ENCODE measurements around the gene RBMS3.
"Not testable (repeated sequence)": the region's sequence is repeated elsewhere in the genome, so short reads cannot be mapped to it uniquely, and the experiment has no call there.

The RBMS3 gene

DNA sequence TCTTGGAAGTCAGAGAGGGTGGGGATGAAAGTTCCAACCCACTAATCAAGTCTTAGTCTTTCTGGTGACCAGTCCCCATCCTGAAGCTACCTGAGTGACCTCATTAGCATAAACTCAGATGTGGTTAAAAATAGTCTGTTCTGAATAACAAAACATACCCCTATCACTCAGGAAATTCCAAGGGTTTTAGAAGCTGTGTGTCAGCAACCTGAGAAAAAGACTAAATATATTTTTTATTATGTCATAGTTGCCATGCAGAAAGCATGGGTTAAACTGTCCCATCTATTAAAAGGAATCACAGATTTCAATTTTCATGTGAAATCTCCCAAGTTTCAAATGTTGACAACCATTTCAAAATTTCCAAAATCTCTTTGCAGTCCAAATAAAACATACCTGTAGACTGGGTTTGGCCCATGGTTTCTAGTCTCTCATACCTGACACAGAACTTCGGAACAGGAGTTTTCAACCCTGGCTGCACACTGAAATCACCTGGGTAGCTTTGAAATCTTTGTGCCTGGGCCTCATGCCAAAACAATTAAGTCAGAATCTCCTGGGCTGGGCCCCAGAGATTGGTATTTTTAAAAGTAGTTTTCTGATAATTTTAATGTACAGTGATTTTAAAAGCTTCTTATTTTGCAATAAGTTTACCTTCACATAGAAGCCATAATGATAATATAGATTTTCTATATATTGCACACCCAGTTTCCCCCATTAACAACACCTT, 476.3 kb downstream of the RBMS3 start:
- no peak for DNase-seq

- DNase-seq: no peak
These were observed 477.2 kb downstream of the RBMS3 start for GRCh38 chr3:29758108-29758433.

GRCh38 chr3:29758434-29759322, 477.8 kb downstream of the RBMS3 start:
- DNase-seq: no peak

DNA sequence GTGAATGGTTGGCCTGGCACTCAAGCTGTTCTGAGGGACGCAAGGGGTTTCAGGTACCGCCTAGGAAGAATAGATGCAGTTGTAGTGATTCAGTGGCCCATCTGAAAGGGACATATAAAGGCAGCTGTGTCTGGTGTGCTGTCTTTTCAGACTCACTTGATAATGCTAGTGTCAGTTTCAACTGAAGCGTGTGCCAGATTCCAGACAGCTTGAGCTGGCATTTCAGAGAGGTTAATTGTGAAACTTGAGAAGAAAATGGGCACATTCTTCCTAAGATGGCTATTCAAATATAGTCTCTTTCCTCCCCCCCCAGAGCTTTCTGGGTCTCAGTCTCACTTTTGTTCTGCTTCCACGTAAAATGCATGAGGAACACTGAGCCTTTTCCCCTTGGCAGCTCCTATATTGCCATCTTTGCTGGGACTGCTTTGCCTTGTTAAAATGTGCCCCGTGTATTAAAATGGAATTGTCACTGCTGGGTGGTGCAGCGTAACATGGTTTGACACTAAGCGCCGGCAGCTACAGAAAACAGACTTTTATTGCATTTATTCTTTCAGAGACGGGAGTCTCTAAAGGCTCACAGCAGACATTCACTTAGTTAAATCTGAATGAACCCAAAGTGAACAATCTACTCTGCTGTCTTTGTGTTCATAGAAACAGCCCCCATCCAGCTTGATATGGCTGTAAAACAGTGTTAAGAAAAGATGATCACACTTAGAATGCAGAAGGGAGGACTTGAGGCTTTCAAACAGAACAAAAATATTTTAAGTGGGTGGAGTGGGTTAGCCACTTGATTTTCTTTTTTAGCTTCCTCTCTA, 478.7 kb downstream of the RBMS3 start:
- no peak for DNase-seq

DNA sequence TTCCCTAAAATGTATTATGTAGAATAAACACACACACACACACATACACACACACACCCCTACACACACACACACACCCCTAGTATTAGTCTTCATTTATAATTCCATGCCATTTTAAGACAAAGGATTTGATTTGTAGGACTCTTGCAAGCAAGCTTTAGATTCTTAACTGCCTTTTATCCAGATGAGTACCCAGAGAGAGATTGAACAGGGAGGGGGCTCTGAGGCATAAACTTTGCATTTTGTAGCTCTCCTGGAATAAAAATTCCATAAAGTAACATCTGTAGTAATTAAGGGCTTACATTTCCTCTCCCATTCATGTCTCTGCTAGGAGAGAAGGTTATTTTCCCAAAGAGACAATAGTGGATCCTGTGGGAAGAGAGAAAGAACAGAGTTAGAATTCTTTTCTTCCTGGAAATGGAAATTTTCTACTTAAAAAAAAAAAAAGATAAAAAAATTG, 479.4 kb downstream of the RBMS3 start:
- no peak for DNase-seq

DNA sequence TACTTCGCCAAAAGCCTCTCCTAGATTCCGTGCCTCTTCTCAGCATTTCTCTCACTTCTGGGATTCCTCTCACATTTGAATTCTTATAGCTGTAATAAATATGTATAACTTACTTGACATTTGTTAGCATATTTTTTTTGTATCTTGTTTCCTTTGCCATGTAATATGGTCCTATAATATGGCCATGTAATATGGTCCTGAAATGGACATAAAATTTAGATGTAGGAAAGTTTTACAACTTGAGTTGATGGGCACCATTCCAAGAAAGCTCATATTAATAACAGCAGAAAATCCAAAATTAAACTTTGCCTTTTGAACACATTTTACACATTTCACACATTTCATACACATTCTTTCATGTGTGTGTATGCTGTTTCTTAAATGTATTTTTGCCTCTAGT, 480.6 kb downstream of the RBMS3 start:
- DNase-seq: no peak

DNA sequence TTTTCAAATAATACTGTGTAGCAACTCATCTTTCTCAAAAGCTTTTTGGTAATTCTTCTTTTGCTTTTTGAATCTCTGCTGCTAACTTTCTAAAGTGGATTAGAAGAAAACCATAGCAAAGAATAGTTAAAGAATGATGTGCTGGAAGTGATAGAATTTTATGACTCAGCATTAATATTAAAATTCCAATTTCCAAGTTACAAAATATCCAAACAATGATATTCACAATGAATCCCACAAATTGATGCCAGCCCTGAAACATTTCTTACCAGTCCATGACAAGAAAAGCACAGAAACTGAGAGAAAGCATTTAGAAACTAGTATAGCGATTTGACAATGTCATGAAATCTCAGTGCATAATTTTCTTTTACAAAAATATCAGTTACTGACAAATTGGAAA, 482.2 kb downstream of the RBMS3 start:
- DNase-seq: no peak

- DNase-seq: no peak
These were observed 483.2 kb downstream of the RBMS3 start for GRCh38 chr3:29764041-29764440.

DNA sequence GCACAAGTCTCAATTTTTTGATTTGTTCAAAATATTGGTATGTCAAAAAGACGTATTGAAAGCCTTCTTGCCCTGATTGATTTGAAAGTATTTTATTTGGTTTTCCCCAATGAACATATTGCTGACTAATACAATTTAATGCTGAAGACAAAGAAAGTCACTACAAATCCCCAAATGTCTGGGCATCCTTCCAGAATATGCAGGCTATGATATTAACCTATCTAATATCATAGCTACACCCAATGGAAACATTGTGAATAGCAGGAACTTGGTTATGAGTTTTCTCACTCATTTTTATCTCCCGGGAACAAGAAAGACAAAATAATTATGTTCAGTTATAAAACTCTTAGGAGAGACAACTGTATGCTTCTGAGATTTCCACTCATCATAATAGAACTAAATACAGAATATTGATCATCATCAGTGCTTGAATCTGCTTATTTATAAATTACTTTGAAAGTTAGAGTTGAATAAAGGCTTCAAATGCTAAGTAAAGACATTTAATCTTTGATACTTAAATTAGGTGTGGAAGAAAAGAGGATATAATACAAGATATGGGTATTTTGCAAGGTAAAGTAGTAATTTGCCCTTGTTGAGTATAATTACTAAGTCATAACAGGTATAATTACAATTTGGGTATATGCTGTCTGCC, 483.9 kb downstream of the RBMS3 start:
- no peak for DNase-seq

DNA sequence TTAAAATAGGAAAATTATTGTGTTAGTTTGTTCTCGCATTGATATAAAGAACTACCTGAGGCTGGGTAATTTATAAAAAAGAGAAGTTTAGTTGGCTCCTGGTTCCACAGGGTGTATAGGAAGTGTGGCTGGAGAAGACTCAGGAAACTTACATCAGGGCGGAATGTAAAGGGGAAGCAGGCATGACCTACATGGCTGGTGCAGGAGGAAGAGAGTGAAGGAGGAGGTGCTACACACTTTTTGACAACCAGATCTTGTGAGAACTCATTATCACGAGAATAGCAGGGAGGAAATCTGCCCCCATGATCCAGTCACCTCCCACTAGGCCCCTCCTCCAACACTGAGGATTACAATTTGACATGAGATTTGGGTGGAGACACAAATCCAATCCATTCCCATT, 490.7 kb downstream of the RBMS3 start:
- no peak for DNase-seq

DNA sequence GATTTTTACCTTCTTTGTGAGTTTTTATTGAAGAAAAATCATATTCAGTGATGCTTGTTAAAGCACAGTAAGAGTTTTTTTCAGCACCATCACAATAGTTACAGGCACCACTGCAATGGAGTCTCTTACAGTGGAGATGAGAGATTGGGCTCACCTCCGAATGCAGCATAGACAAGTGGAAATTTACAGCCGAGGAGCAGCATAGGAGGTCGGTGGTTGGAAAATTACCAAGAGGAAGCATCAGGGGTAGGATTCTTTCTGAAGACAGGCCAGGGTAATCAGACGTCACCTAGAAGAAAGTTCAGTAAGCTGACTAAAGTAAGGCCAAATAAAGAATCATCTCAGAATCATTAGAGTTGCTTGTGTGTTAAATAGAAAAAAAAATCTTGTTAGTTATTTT, 491.6 kb downstream of the RBMS3 start:
- DNase-seq: no peak

DNA sequence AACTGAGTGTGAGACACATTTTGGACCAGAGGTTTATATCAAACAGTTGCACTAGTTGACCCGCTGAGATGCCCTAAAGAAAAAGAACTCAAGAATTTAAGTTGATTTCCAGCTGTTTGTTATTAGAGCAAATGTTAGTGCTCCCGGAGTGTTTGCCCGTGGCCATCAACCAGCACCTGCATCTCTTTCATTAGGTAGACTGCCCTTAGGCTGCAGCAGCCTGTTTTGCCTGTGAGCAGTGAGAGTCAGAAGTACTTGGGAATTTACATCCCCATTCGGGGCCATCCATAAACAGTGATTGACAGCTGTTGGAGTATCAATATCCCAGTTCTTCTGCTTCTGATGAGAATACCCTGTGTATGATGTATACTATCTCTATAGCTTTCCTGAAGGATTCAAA, 492.6 kb downstream of the RBMS3 start:
- DNase-seq: no peak

- DNase-seq: no peak
These were observed 494.5 kb downstream of the RBMS3 start for GRCh38 chr3:29775340-29775739.

- DNase-seq: no peak
These were observed 497.0 kb downstream of the RBMS3 start for GRCh38 chr3:29777869-29778268.

DNA sequence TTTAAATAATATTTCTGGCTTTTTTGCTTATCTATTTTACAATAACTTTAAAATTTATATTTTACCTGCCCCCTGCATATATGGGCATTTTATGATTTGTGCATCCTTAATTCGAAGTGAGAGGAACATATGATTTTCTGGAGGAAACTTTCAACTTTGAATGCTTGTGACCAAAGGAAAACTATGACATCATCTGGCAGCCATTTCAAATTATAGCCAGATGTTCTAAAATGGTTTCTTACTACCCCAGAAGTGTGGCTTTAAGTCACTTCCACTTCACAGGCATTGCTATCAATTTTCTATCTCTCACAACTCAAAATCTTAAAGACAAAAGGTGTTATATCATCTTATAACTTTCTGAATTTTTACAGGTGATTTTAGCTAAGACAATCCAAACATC, 508.8 kb downstream of the RBMS3 start:
- no peak for DNase-seq

DNA sequence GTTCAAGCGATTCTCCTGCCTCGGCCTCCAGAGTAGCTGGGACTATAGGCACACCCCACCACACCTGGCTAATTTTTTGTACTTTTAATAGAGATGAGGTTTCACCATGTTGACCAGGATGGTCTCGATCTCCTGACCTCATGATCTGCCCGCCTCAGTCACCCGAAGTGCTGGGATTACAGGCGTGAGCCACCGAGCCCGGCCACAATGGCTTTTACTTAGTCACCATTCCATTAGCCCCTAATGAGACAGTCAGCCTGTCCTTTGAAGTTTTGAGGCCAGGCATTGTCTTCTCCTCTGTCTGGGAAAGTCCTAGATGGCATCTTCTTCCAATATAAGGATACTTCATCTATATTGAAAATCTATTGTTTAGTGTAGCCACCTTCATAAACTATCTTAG, 515.9 kb downstream of the RBMS3 start:
- no peak for DNase-seq

DNA sequence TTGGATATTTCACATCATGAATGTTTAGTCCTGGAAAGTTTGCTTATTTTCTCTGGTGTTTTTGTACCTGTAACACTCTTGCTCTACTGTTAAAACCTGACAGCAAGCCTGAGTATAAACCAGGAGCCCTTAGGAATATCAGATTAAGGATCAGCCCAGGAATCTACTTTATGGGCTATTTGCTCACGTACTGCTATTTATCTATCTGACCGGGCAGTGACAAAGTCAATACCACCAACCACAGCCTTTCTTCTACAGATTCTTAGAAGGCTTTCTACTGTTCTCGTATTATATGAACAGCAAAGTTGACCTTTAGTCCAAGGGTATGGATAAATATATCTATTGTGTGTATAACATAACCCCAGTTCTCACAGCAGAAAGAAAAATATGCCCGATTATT, 521.2 kb downstream of the RBMS3 start:
- DNase-seq: no peak

DNA sequence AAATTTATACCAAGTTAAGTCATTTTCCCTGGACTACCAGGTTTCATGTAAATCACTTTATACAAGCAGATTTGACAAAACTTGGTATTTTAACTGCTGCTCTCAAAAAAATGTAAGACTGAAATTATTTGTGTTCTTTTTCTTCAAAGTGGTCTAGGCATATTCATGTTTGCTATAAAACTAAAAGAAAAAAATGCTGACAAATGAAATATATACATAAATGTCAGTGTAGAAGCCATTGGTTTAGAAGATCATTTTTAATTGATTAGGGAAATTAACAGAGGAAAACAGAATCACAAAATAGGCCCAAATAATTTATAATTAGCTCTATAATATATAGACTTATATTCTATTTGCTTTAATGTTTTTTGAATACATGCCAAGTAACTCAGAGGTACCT, 523.2 kb downstream of the RBMS3 start:
- no peak for DNase-seq

GRCh38 chr3:29805757-29806156, 524.9 kb downstream of the RBMS3 start:
- no peak for DNase-seq

- not testable (repeated sequence) for DNase-seq
These were observed 527.5 kb downstream of the RBMS3 start for GRCh38 chr3:29808324-29808723.

- no peak for DNase-seq
These were observed 541.2 kb downstream of the RBMS3 start for GRCh38 chr3:29822071-29822470.

GRCh38 chr3:29823233-29823632, 542.4 kb downstream of the RBMS3 start:
- DNase-seq: no peak

GRCh38 chr3:29826712-29827111, 545.8 kb downstream of the RBMS3 start:
- DNase-seq: no peak
